ENCODE measurements around the gene ABCC1. TPM values are rescaled to one million over a fixed set of nuclear protein-coding genes. Genes with fewer than 3 reads are reported as not detected.

Gene ABCC1
- total RNA-seq, 1 experiment from 2014 or later: 56.4 TPM

GRCh38 chr16:16041196-16041892 lies 91.9 kb downstream of the ABCC1 start:
- DNase-seq: peak; percentile 71
- Histone ChIP-seq H2AFZ (ENCODE audit: low read length) (no peak overlapping the region), H3K23me2 (ENCODE audit: insufficient read length, low read depth, low read length, poor library complexity, severe bottlenecking) (no peaks in the 10 kb centered on the region), H3K27ac (ENCODE audit: insufficient read length, low read depth, low read length) (peak overlapping the region; percentile 0), H3K79me2 (ENCODE audit: insufficient read depth, low read length) (no peaks in the 10 kb centered on the region), H2BK120ac (ENCODE audit: low read depth, low read length, poor library complexity, severe bottlenecking) (no peak overlapping the region), H3K23ac (ENCODE audit: insufficient read length, low read depth, low read length) (no peak overlapping the region), H3K9ac (ENCODE audit: extremely low read depth, insufficient read length, low read length) (no peak overlapping the region), H3K9me3 (ENCODE audit: control insufficient read depth, low read depth, low read length) (no peaks in the 10 kb centered on the region), H3K56ac (ENCODE audit: insufficient read length, low read depth, low read length) (no peak overlapping the region), H2BK5ac (ENCODE audit: insufficient read length, low read length) (no peak overlapping the region), H3K27me3 (ENCODE audit: insufficient read depth, low read length) (no peaks in the 10 kb centered on the region), H4K91ac (ENCODE audit: insufficient read length, low read depth, low read length) (no peak overlapping the region), H3K4me1 (ENCODE audit: insufficient read depth, low read length) (peaks cover 3% of the 10 kb centered on the region; the same call in 1 of the 2 replicates), H3K4me2 (ENCODE audit: insufficient read depth, insufficient read length, low read length) (peak overlapping the region; percentile 1), H3T11ph (ENCODE audit: low read length) (no peak overlapping the region), H3K79me1 (ENCODE audit: insufficient read depth, low read depth, low read length, poor library complexity, severe bottlenecking) (no peaks in the 10 kb centered on the region), H2BK20ac (ENCODE audit: low read depth, low read length, poor library complexity, severe bottlenecking) (no peak overlapping the region), H3K14ac (ENCODE audit: insufficient read depth, low read length) (peak overlapping the region; percentile 29; the same call in 1 of the 2 replicates), H4K5ac (ENCODE audit: insufficient read length, low read depth, low read length) (no peak overlapping the region), H3K18ac (ENCODE audit: insufficient read length, low read depth, low read length) (no peak overlapping the region), H2AK5ac (ENCODE audit: insufficient read length, low read length) (no peak overlapping the region), H4K20me1 (ENCODE audit: control insufficient read depth, insufficient read depth, insufficient read length) (no peaks in the 10 kb centered on the region), H4K8ac (replicated peaks; ENCODE audit: insufficient read length, low read depth, low read length) (no peak overlapping the region), H2BK12ac (ENCODE audit: insufficient read length, low read depth, low read length) (no peak overlapping the region), H2BK15ac (ENCODE audit: low read depth, low read length) (no peak overlapping the region), H3K4ac (ENCODE audit: low read depth, low read length) (no peak overlapping the region)
- WGBS (ENCODE audit: extremely low coverage, insufficient read length, low lambda C conversion rate): no CpG with 5 or more reads among the region's 10 CpGs
- no peaks in the 10 kb centered on the region for H3K9me3 Mint-ChIP-seq
- no peaks in the 10 kb centered on the region for H3K27me3 Mint-ChIP-seq (ENCODE audit: low read depth)
- H3K4me3 Mint-ChIP-seq: no peak overlapping the region
- H3K4me1 Mint-ChIP-seq: peaks cover 7 to 8% of the 10 kb centered on the region in 2 experiments
- H3K36me3 Mint-ChIP-seq (ENCODE audit: insufficient read depth in 1 of 3, low read depth in 3 of 3): peaks cover 38 to 74% (median 60%) of the 10 kb centered on the region in 3 experiments
- peak overlapping the region; percentile 92 to 96 (median 94) for H3K27ac Mint-ChIP-seq
- no peak for TF ChIP-seq CTCF (conservative IDR thresholded peaks at IDR 0.05)
